CD14-positive monocyte (primary cell): ENCODE data around the gene WNT7B. TPM values are rescaled to one million over a fixed set of nuclear protein-coding genes. Genes with fewer than 3 reads are reported as not detected.

Experiments used
- DNase-seq, 3 donors: peaks; one replicate each; pipeline ENCODE4 v3.0.0-alpha.2; 2011 to 2022
- H2AFZ ChIP-seq: 2 replicates; pipeline ENCODE4 v1.6.0; 2012; ENCODE audit warnings: mild to moderate bottlenecking, low read depth, low read length, inconsistent platforms; ENCODE audit not compliant: insufficient read depth, poor library complexity, severe bottlenecking
- H3K27ac ChIP-seq, 2 donors: 1 replicate in 1 of 2; 2 replicates in 1 of 2; pipeline ENCODE4 v1.5.1; 2012 to 2013; ENCODE audit warnings: low read length in 2 of 2, control low read depth in 1 of 2, inconsistent platforms in 1 of 2, low read depth in 1 of 2, mild to moderate bottlenecking in 1 of 2
- H3K27me3 ChIP-seq, 2 donors: one replicate each; pipeline versions ENCODE4 v1.6.0 to v1.6.1; 2011 to 2013; ENCODE audit warnings: low read length in 2 of 2; ENCODE audit not compliant: control insufficient read depth in 2 of 2, insufficient read depth in 2 of 2
- H3K36me3 ChIP-seq, 2 donors: replicated peaks in 1 of 2; 1 replicate in 1 of 2; 2 replicates in 1 of 2; pipeline versions ENCODE4 v1.5.1 to v1.6.1; 2012 to 2013; ENCODE audit warnings: low read length in 2 of 2, control low read depth in 1 of 2, inconsistent platforms in 1 of 2, mild to moderate bottlenecking in 1 of 2; ENCODE audit not compliant: insufficient read depth in 2 of 2, control insufficient read depth in 1 of 2
- H3K4me1 ChIP-seq, 2 donors: 1 replicate in 1 of 2; 2 replicates in 1 of 2; pipeline versions ENCODE4 v1.5.1 to v1.6.1; 2012 to 2013; ENCODE audit warnings: low read length in 2 of 2, control low read depth in 1 of 2, inconsistent platforms in 1 of 2, mild to moderate bottlenecking in 1 of 2, moderate library complexity in 1 of 2; ENCODE audit not compliant: insufficient read depth in 2 of 2, control insufficient read depth in 1 of 2
- H3K4me2 ChIP-seq: replicated peaks from 2 replicates; pipeline ENCODE3; 2012; ENCODE audit warnings: low read length, moderate library complexity, mild to moderate bottlenecking; ENCODE audit not compliant: poor library complexity, severe bottlenecking; ENCODE audit errors: extremely low read depth
- H3K4me3 ChIP-seq, 3 experiments: fragments of 200-600 bp in 1 of 3; sonication (generic) in 1 of 3; replicated peaks in 1 of 3; 1 replicate in 2 of 3; 2 replicates in 1 of 3; pipeline ENCODE4 v1.5.1; 2011 to 2013; ENCODE audit warnings: low read length in 3 of 3, mild to moderate bottlenecking in 3 of 3, control low read depth in 2 of 3, low read depth in 2 of 3, inconsistent platforms in 1 of 3, moderate library complexity in 1 of 3
- H3K79me2 ChIP-seq: 2 replicates; pipeline ENCODE4 v1.6.0; 2012; ENCODE audit warnings: mild to moderate bottlenecking, control low read depth, inconsistent platforms, low read length, moderate library complexity; ENCODE audit not compliant: insufficient read depth
- H3K9ac ChIP-seq: 2 replicates; pipeline ENCODE4 v1.6.0; 2017; ENCODE audit warnings: low read length, mild to moderate bottlenecking; ENCODE audit not compliant: insufficient read depth, poor library complexity, severe bottlenecking
- H3K9me3 ChIP-seq, 2 donors: replicated peaks in 1 of 2; 1 replicate in 1 of 2; 2 replicates in 1 of 2; pipeline versions ENCODE4 v1.5.1 to v1.6.1; 2012 to 2013; ENCODE audit warnings: low read length in 2 of 2, control low read depth in 1 of 2; ENCODE audit not compliant: control insufficient read depth in 1 of 2, insufficient read depth in 1 of 2
- H4K20me1 ChIP-seq: 2 replicates; pipeline ENCODE4 v1.6.0; 2012; ENCODE audit warnings: mild to moderate bottlenecking, low read length, control low read depth, moderate library complexity; ENCODE audit not compliant: insufficient read depth
- H3K27ac Mint-ChIP-seq, 7 donors: one replicate each; pipeline ENCODE4 v1.8.0; 2020; ENCODE audit warnings: mild to moderate bottlenecking in 7 of 7, mixed read lengths in 7 of 7, moderate library complexity in 6 of 7, inconsistent platforms in 2 of 7
- H3K27me3 Mint-ChIP-seq, 3 donors: one replicate each; pipeline ENCODE4 v1.8.0; 2021 to 2022; ENCODE audit warnings: low read depth in 3 of 3, mild to moderate bottlenecking in 3 of 3, mixed read lengths in 3 of 3, moderate library complexity in 3 of 3, inconsistent platforms in 1 of 3
- H3K36me3 Mint-ChIP-seq, 2 donors: one replicate each; pipeline ENCODE4 v1.8.0; 2020; ENCODE audit warnings: mixed read lengths in 2 of 2, inconsistent platforms in 1 of 2, mild to moderate bottlenecking in 1 of 2
- H3K4me1 Mint-ChIP-seq: one replicate; pipeline ENCODE4 v1.8.0; 2020; ENCODE audit warnings: mild to moderate bottlenecking, mixed read lengths
- H3K4me3 Mint-ChIP-seq, 2 donors: one replicate each; pipeline ENCODE4 v1.8.0; 2020; ENCODE audit warnings: mild to moderate bottlenecking in 2 of 2, mixed read lengths in 2 of 2, moderate library complexity in 1 of 2
- H3K9me3 Mint-ChIP-seq, 7 donors: one replicate each; pipeline ENCODE4 v1.8.0; 2020 to 2022; ENCODE audit warnings: mixed read lengths in 7 of 7, mild to moderate bottlenecking in 6 of 7, moderate library complexity in 6 of 7, inconsistent platforms in 2 of 7
- WGBS: methylation state at CpG from one replicate; pipeline ENCODE4 v1.1.5; 2013; ENCODE audit warnings: missing lambda C conversion rate; ENCODE audit not compliant: insufficient coverage; 5-methylcytosine and 5-hydroxymethylcytosine counted together
- intact Hi-C, 2 donors: fragments of 100-400 bp; cut with micrococcal nuclease; formaldehyde crosslinking; loops; one replicate each; pipeline versions ENCODE4 v1.15.0 to v1.15.1; 2023
- polyA plus RNA-seq, 3 donors: library from polyadenylated mRNA; depleted of rRNA in 1 of 3; unstranded in 2 of 3; stranded (reverse) in 1 of 3; fragments of 300-500 nt in 2 of 3; fragments of >200 nt in 1 of 3; fragmentation: Illumina TruSeq in 2 of 3; gene quantifications; 1 replicate in 2 of 3; 2 replicates in 1 of 3; pipeline ENCODE4 v1.2.3, GENCODE V29; 2012 to 2021
- TF ChIP-seq, protein P1 (sequence below): fragments of 200-600 bp; IDR thresholded peaks from one replicate; pipeline ENCODE4 v1.8.0; 2022; ENCODE audit warnings: antibody characterized with exemption, mild to moderate bottlenecking

The WNT7B gene
- polyA plus RNA-seq, 3 donors: not detected

- Histone ChIP-seq H3K79me2 (no peaks in the 10 kb centered on the region), H3K4me3 (no peak overlapping the region), H3K4me2 (no peak overlapping the region), H4K20me1 (no peaks in the 10 kb centered on the region), H3K27ac (no peak overlapping the region), H3K9me3 (no peaks in the 10 kb centered on the region), H2AFZ (no peak overlapping the region), H3K9ac (no peak overlapping the region), H3K27me3 (peaks cover 0 to 3% of the 10 kb centered on the region in 2 donors), H3K36me3 (no peaks in the 10 kb centered on the region), H3K4me1 (no peaks in the 10 kb centered on the region)
- 88% methylated on average over 14 of the region's 15 CpGs for WGBS
- Mint-ChIP-seq H3K9me3 (peaks cover 0 to 3% (median 0%) of the 10 kb centered on the region in 7 donors), H3K36me3 (no peaks in the 10 kb centered on the region), H3K27ac (no peak overlapping the region), H3K4me1 (no peaks in the 10 kb centered on the region), H3K27me3 (peaks cover 8 to 23% (median 18%) of the 10 kb centered on the region in 3 donors), H3K4me3 (no peak overlapping the region)
- TF ChIP-seq, protein P1, sequence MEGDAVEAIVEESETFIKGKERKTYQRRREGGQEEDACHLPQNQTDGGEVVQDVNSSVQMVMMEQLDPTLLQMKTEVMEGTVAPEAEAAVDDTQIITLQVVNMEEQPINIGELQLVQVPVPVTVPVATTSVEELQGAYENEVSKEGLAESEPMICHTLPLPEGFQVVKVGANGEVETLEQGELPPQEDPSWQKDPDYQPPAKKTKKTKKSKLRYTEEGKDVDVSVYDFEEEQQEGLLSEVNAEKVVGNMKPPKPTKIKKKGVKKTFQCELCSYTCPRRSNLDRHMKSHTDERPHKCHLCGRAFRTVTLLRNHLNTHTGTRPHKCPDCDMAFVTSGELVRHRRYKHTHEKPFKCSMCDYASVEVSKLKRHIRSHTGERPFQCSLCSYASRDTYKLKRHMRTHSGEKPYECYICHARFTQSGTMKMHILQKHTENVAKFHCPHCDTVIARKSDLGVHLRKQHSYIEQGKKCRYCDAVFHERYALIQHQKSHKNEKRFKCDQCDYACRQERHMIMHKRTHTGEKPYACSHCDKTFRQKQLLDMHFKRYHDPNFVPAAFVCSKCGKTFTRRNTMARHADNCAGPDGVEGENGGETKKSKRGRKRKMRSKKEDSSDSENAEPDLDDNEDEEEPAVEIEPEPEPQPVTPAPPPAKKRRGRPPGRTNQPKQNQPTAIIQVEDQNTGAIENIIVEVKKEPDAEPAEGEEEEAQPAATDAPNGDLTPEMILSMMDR: no peak
- no peak for DNase-seq
- intact Hi-C loops: no loop called here
Observed at GRCh38 chr22:45952151-45952550, 24.8 kb downstream of the WNT7B start.

GRCh38 chr22:45949891-45950290, 27.1 kb downstream of the WNT7B start:
- Histone ChIP-seq H3K4me2 (no peak overlapping the region), H3K9ac (no peak overlapping the region), H3K36me3 (no peaks in the 10 kb centered on the region), H3K27me3 (peaks cover 0 to 3% of the 10 kb centered on the region in 2 donors), H3K4me1 (no peaks in the 10 kb centered on the region), H3K79me2 (no peaks in the 10 kb centered on the region), H3K27ac (no peak overlapping the region), H3K4me3 (no peak overlapping the region), H4K20me1 (no peaks in the 10 kb centered on the region), H3K9me3 (no peaks in the 10 kb centered on the region), H2AFZ (no peak overlapping the region)
- Mint-ChIP-seq H3K27me3 (peaks cover 8 to 22% (median 21%) of the 10 kb centered on the region in 3 donors), H3K36me3 (no peaks in the 10 kb centered on the region), H3K4me3 (no peak overlapping the region), H3K27ac (no peak overlapping the region), H3K4me1 (no peaks in the 10 kb centered on the region), H3K9me3 (peaks cover 0 to 3% (median 0%) of the 10 kb centered on the region in 7 donors)
- WGBS: 98% methylated on average over 10 of the region's 23 CpGs
- DNase-seq: no peak
- intact Hi-C loops: no loop called here
- TF ChIP-seq, protein P1: no peak
